Measurements from ENCODE around the gene HOXA5.
A peak's percentile ranks its signal among the peaks of the same experiment; 100 is the strongest.

HOXA5 gene

GRCh38 chr7:27170426-27171324, 27.2 kb upstream of the HOXA5 start:
- no peak for DNase-seq

DNA sequence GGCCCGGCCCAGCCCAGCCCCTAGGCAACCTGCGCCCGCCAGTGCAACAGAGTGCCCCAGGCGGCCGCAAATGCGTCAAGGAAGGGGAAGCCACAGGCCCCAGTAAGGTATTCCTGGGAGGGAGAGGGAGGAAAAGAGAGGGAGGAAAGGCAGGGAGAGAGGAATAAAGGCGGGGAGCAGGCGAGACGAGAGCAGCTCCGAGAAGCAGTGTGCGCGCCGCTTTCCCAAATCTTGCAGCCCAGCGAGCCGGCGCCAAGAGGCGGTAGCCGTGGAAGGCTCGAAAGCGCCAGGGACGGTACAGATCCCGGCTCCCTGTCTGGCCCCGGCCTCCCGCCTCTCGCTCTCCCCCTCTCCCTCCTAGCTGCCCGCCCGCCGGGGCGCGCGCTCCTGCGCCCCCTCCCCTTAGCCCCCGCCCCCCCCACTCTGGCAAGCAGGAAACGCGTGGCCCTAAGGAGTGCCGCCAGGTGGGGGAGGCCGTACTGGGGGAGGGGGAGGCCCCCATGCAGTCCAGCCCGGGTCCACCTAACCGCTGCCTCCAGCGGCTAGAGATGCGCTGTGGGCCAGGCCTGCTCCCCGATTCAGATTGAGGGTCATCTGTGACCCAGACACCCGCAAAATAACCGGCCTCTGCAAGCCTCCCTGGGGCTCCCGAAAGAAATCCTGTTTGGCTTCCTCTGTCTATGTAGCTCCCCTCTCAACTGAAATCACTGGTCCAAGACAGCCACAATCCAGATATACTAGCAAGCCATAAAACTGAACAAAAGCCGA, 26.4 kb upstream of the HOXA5 start:
- no peak for DNase-seq

DNA sequence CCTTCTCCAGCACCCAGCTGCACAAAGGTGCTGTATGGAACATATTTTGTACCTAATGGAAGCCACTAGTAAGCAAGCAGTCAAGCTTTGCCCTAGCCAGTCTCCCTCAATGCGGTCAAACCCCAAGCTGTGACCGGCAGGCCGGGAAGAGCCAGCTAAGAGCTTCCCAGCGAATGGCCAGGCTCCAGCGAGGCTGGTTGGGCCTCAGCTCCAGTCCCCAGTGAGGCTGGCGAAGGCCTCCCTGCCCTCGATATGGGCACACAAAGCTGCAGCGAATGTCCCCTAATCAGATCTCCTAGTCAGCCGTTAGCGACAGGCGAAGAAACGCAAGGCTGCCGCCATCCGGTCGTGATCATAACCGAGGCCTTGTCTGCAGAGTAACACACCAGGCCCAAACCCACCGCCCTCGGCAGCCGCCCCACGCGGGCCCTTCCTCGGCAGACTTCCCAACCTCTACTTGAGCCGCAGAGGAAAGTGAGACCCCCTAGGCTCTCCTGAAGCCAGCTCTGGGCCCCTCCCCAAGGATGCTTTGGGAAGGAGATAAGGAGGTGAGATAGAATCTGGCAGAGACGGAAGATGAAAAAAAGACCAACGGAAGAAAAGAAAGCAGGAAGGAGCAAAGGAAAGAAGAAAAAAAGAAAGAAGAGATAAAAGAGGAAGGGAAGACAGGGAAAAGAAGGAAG, 24.9 kb upstream of the HOXA5 start:
- DNase-seq = no peak

DNA sequence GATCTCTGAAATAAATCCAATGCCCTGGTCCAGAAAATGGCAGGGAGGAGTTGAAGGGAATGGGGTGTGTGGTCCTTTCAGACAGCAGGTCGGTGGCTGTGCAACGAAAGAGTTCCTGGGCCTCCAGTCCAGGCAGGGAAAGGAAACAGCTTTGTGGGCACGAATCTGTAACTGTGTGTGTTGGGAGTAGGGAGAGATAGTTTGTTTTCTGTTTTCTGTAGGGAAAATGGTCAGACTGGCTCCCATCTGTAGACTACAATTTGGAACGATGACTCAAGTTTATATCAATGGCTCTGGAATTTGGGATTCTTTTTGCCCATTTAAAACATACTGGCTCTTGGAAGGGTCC, 24.4 kb upstream of the HOXA5 start:
- DNase-seq = no peak

- DNase-seq = no peak
Observed at GRCh38 chr7:27166531-27167505, 23.3 kb upstream of the HOXA5 start.

- DNase-seq = no peak
Observed at GRCh38 chr7:27165996-27166530, 22.6 kb upstream of the HOXA5 start.

DNA sequence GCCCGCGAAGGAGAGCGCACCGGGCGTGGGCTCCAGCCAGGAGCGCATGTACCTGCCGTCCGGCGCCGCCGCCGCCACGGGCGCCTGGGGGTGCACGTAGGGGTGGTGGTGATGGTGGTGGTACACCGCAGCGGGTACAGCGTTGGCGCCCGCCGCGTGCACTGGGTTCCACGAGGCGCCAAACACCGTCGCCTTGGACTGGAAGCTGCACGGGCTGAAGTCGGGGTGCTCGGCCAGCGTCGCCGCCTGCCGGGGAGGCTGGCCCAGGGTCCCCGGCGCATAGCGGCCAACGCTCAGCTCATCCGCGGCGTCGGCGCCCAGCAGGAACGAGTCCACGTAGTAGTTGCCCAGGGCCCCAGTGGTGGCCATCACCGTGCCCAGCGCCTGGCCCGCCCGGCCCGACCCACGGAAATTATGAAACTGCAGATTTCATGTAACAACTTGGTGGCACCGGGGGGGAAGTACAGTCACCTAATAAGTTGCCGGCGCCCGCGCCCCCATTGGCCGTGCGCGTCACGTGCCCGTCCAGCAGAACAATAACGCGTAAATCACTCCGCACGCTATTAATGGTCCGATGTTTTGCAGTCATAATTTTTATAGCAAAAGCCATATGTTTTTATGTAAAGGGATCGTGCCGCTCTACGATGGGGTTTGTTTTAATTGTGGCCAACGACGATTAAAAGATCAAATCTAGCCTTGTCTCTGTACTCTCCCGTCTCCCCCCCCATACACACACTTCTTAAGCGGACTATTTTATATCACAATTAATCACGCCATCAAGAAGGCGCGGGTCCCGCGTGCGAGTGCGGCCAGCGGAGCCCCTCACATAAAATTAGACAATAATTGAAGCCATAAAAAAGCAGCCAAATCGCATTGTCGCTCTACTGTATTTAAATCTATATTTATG, 21.9 kb upstream of the HOXA5 start, which contains the start of gene HOXA9:
Gene HOXA9 (minus strand): TSS at position 449 of the 907 bp plus-strand sequence. CDS start 80 bp downstream, at position 369.
- no peak for DNase-seq

DNA sequence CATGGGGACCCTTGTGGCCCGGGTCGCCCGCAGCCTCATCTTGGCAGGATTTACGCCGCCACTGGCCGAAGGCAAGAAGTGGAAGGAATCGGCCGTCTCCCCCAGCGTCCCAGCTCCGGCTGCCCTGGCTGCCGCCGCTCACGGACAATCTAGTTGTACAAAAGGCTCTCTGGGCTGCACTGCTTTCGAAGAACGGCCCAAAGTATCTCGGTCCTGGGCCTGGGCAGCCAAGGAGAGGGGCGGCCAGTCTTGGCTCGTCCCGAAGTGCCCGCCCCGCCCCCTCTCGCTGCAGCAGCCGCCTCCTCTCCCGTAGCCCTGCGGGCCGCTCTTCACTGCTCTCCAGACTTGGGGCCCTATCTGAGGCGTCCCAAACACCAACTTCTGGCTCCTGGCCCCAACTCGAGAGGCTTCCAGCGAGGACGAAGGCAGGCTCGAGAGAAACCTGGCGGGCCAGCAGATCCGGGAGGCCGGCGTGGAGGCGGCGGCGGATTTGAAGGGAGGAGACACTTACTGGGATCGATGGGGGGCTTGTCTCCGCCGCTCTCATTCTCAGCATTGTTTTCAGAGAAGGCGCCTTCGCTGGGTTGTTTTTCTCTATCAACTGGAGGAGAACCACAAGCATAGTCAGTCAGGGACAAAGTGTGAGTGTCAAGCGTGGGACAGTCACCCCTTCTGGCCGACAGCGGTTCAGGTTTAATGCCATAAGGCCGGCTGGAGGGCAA, 21.0 kb upstream of the HOXA5 start:
- no peak for DNase-seq

DNA sequence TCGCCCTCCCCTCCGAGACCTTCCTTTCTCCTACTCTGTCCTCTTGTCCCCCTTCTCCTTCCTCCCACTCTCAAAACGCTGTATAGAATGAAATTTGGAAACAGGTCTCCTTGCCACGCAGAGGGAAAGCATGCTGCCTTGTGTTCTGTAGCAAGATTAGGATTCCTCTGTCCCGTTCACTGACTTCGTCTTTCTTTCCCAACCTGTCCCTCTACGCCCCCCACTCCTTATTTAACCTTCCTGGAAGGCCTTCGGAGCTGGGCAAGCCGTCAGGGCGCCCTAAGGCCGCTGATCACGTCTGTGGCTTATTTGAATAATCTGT, 20.5 kb upstream of the HOXA5 start:
- no peak for DNase-seq

DNA sequence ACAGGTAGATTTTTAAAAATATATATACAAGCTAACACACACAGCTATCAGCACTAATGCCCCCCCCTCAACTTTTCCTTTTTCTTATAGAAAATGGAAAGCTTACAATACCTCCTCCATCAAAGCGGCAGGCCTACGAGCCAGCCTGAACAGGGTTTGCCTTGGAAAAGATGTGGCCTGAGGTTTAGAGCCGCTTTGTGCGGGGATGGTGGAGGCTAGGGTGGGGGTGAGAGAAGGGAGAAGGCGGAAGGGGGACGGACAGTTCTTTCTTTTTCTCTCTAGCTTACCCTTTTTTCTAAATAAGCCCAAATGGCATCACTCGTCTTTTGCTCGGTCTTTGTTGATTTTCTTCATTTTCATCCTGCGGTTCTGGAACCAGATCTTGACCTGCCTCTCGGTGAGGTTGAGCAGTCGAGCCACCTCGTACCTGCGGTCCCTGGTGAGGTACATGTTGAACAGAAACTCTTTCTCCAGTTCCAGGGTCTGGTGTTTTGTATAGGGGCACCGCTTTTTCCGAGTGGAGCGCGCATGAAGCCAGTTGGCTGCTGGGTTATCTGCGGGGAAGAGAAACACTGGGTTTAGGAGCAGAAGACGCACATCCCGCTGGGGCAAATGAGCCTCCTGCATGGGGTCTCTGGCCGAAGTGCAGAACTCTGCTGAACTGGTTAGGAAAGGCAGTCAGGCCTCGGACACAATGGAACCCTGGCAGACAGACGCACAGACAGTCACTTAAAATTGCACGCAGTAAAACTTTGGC, 20.0 kb upstream of the HOXA5 start:
- DNase-seq = no peak

DNA sequence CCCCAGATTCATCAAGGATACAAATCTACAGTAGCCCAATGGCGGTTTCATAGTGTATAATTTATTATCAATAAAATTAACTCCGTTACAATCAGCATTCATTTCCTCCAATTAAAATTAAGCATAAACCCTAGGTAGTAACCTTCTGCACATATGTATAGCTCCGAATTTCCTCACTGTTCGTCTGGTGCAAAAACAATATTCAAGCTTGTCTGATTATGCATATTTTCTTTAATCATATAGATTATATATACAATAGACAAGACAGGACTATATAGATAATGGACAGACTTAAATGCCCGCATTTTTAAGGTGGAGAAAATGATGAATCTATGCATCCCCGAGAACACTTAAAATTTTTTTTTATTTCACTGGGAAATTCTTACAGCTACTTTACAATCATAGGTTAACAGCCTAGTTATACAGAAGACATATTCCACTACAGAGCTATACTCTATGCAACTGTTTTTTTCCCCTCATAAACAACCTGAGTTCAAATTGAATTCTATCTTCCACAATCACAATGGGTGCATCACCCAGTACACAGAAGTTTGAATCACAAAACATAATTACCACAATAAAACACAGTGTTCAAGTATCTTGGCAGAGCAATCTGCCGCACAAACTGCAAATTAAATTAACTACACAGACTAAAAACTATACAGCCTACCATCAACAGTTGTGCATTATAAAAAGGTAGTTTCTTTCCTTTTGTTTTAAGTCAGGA, 19.2 kb upstream of the HOXA5 start:
- no peak for DNase-seq

GRCh38 chr7:27161721-27162560, 18.5 kb upstream of the HOXA5 start:
- DNase-seq = no peak

DNA sequence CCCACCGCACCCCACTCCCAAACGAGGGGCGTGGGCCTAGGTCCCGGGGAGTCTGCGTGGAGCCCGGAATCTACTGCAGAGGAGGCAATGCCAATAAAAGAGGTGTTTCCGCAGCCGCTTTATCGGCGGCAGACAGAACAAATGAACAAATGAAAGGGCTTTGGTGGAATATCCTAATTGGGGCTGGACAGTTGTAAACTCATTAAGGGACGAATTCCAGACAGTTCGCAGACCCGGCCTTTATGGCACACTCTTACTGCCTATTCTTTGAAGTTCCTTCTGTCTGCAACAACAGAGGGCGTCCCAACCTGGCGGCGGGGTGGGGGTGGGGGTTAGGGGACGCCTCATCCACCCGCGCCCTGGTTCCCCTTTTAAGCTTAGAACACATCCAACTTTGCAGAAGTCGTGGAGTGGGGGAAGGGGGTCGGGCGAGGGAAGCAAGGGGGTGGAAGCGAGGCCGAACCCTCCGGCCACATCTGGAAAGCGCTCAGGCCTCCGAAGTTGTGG, 17.8 kb upstream of the HOXA5 start:
- no peak for DNase-seq

- peak; percentile 86 for DNase-seq
Observed at GRCh38 chr7:27160546-27161213, 17.2 kb upstream of the HOXA5 start.

GRCh38 chr7:27160145-27160545, 16.7 kb upstream of the HOXA5 start:
- DNase-seq = no peak

GRCh38 chr7:27159266-27160144, 16.0 kb upstream of the HOXA5 start:
- peak; percentile 1 for DNase-seq

All from activated naive CD4-positive, alpha-beta T cell treated with Interleukin-2 at 50 U/mL for 16 hours (primary cell).